K562 (cell line): Measurements from ENCODE around the gene NEURL1. TPM values are rescaled to one million over a fixed set of nuclear protein-coding genes. Genes with fewer than 3 reads are reported as not detected.

Source experiments
- ATAC-seq: fragments of 200-7000 bp; cut with Tn5 transposase; 3 replicates; pipeline ENCODE4 v1.9.1; 2020; ENCODE audit warnings: moderate library complexity
- BruUV-seq: library from RNA; stranded (reverse); fragments of 400-500 nt; replicated peaks from 2 replicates; lab custom pipeline; 2021; lab: Mats Ljungman, UMichigan
- CTCF ChIA-PET: fragments of 300-600 bp; formaldehyde crosslinking; extraction: SDS; loops from one replicate; lab custom pipeline; 2021; ENCODE audit warnings: low intra/inter-chr PET ratio; lab: Yijun Ruan, JAX
- POLR2A ChIA-PET: fragments of 300-600, 350-650 bp; sonication (Branson Sonifier 250); formaldehyde crosslinking; extraction: SDS; loops from one replicate; lab custom pipeline; 2021; ENCODE audit warnings: antibody characterized with exemption, inconsistent platforms; lab: Yijun Ruan, JAX
- DNase-seq, 4 experiments: peaks; one replicate each; pipeline versions ENCODE4 v3.0.0 to v3.0.0-alpha.2; 2011 to 2018; ENCODE audit warnings: low spot score in 3 of 4, mixed read lengths in 3 of 4; ENCODE audit errors: extremely low read depth in 1 of 4
- FAIRE-seq: peaks from 2 replicates; lab custom pipeline; 2011; peaks lifted over from hg19 to GRCh38; lab: Jason Lieb, UNC
- H2AFZ ChIP-seq: 2 replicates; pipeline ENCODE4 v1.6.0; 2011; ENCODE audit warnings: low read depth, low read length, control low read depth, inconsistent platforms
- H3K27ac ChIP-seq: fragments of 200-600 bp; 3 replicates; pipeline ENCODE4 v1.8.0; 2011; ENCODE audit warnings: low read depth, mild to moderate bottlenecking, control low read depth, inconsistent platforms, low read length, moderate library complexity, mixed read lengths; ENCODE audit errors: extremely low read depth
- H3K27me3 ChIP-seq, 2 experiments: fragments of 300-600 bp in 1 of 2; 2 replicates in 1 of 2; 3 replicates in 1 of 2; pipeline versions ENCODE4 v1.6.0 to v1.8.0; 2011; ENCODE audit warnings: inconsistent platforms in 2 of 2, low read length in 2 of 2, mild to moderate bottlenecking in 1 of 2, mixed read lengths in 1 of 2, moderate library complexity in 1 of 2; ENCODE audit not compliant: control insufficient read depth in 2 of 2, insufficient read depth in 2 of 2
- H3K36me3 ChIP-seq: fragments of 300-600 bp; 3 replicates; pipeline ENCODE4 v1.8.0; 2011; ENCODE audit warnings: mild to moderate bottlenecking, low read length, inconsistent platforms; ENCODE audit not compliant: control insufficient read depth, insufficient read depth
- H3K4me1 ChIP-seq, 2 experiments: fragments of 200-600 bp in 1 of 2; replicated peaks in 1 of 2; 2 replicates in 1 of 2; 3 replicates in 1 of 2; pipeline versions ENCODE4 v1.5.1 to v1.8.0; 2011; ENCODE audit warnings: inconsistent platforms in 2 of 2, low read length in 2 of 2, mild to moderate bottlenecking in 1 of 2, mixed read lengths in 1 of 2, moderate library complexity in 1 of 2; ENCODE audit not compliant: control insufficient read depth in 2 of 2, insufficient read depth in 2 of 2
- H3K4me2 ChIP-seq: 2 replicates; pipeline ENCODE4 v1.6.1; 2011; ENCODE audit warnings: low read length, control low read depth, inconsistent platforms, mixed read lengths; ENCODE audit not compliant: insufficient read depth
- H3K4me3 ChIP-seq: fragments of 200-600 bp; sonication (generic), shearing (Covaris generic); 2 replicates; pipeline ENCODE4 v1.5.1; 2016; ENCODE audit warnings: control low read depth, inconsistent platforms
- H3K79me2 ChIP-seq: fragments of 200-600 bp; 3 replicates; pipeline ENCODE4 v1.8.0; 2011; ENCODE audit warnings: low read length, inconsistent platforms; ENCODE audit not compliant: control insufficient read depth, insufficient read depth
- H3K9ac ChIP-seq, 2 experiments: 2 replicates each; pipeline versions ENCODE4 v1.6.0 to v1.6.1; 2011; ENCODE audit warnings: low read depth in 2 of 2, low read length in 2 of 2, control low read depth in 1 of 2, inconsistent platforms in 1 of 2, mild to moderate bottlenecking in 1 of 2, mixed read lengths in 1 of 2; ENCODE audit not compliant: insufficient read depth in 1 of 2
- H3K9me1 ChIP-seq: one replicate; pipeline ENCODE4 v1.6.0; 2011; ENCODE audit warnings: inconsistent platforms, mild to moderate bottlenecking, low read length, moderate library complexity; ENCODE audit not compliant: control insufficient read depth, insufficient read depth
- H3K9me3 ChIP-seq: replicated peaks from 2 replicates; pipeline ENCODE4 v1.5.1; 2011; ENCODE audit warnings: low read depth, low read length, inconsistent platforms; ENCODE audit not compliant: control insufficient read depth, insufficient read depth
- H4K20me1 ChIP-seq: replicated peaks from 2 replicates; pipeline ENCODE4 v1.6.1; 2011; ENCODE audit warnings: low read length, inconsistent platforms, mixed read lengths; ENCODE audit not compliant: control insufficient read depth, insufficient read depth
- BCLAF1 ChIP-seq, 2 experiments: fragments of 450-650 bp in 1 of 2; IDR thresholded peaks; 2 replicates each; pipeline ENCODE4 v1.6.1; 2011 to 2017; ENCODE audit warnings: low read depth in 2 of 2, antibody characterized with exemption in 1 of 2, borderline replicate concordance in 1 of 2, low read length in 1 of 2, mild to moderate bottlenecking in 1 of 2, mixed read lengths in 1 of 2; ENCODE audit not compliant: control insufficient read depth in 1 of 2
- CREB1 ChIP-seq, 2 experiments: sonication (generic) in 1 of 2; formaldehyde crosslinking in 1 of 2; IDR thresholded peaks; 2 replicates each; pipeline versions ENCODE4 v1.6.1 to v1.8.0; 2012 to 2022; ENCODE audit warnings: inconsistent platforms in 1 of 2, mild to moderate bottlenecking in 1 of 2, missing genetic modification reagents in 1 of 2, moderate library complexity in 1 of 2
- DIDO1 ChIP-seq: fragments of 450-650 bp; IDR thresholded peaks from 2 replicates; pipeline ENCODE4 v1.6.1; 2016; ENCODE audit warnings: low read depth, missing biosample characterization, missing genetic modification characterization
- ESRRB ChIP-seq: fragments of 250-450 bp; sonication (Bioruptor Pico); IDR thresholded peaks from 2 replicates; pipeline ENCODE4 v1.5.0; 2020; ENCODE audit warnings: mild to moderate bottlenecking, moderate library complexity, borderline replicate concordance
- HCFC1 ChIP-seq: IDR thresholded peaks from 2 replicates; pipeline ENCODE4 v1.6.1; 2012; ENCODE audit warnings: low read depth, low read length, improper control_type of control experiment
- MNT ChIP-seq, 2 experiments: fragments of 450-650 bp; conservative IDR thresholded peaks; 2 replicates each; pipeline ENCODE4 v1.6.1; 2017; ENCODE audit warnings: mild to moderate bottlenecking in 2 of 2, moderate library complexity in 2 of 2
- NFIX ChIP-seq: fragments of 250-450 bp; sonication (Bioruptor Pico); IDR thresholded peaks from 2 replicates; pipeline ENCODE4 v1.4.0; 2020; ENCODE audit warnings: low read depth, mild to moderate bottlenecking, moderate library complexity
- RHOXF2B ChIP-seq: fragments of 250-450 bp; sonication (Bioruptor Pico); conservative IDR thresholded peaks from 2 replicates; pipeline ENCODE4 v1.5.1; 2021
- STAG1 ChIP-seq: sonication (generic); formaldehyde crosslinking; IDR thresholded peaks from 2 replicates; pipeline ENCODE4 v1.5.0; 2020; ENCODE audit warnings: missing genetic modification reagents, borderline replicate concordance
- WGBS: fragments of 100-300 bp; shearing (Covaris generic); methylation state at CpG from one replicate; pipeline ENCODE4 v1.1.6; 2016; ENCODE audit warnings: low coverage, mixed read lengths; ENCODE audit not compliant: insufficient coverage; ENCODE audit errors: missing lambda C conversion rate; 5-methylcytosine and 5-hydroxymethylcytosine counted together
- in situ Hi-C: fragments of 300-500 bp; cut with MboI; formaldehyde crosslinking; loops from 4 replicates; pipeline ENCODE4 v1.15.0; 2018; ENCODE audit warnings: inconsistent platforms, mixed read lengths
- intact Hi-C: fragments of 100-400 bp; cut with micrococcal nuclease; formaldehyde crosslinking; loops from 2 replicates; pipeline ENCODE4 v1.14.2; 2022
- polyA plus RNA-seq, 8 experiments: library from polyadenylated mRNA; depleted of rRNA in 4 of 8; stranded (reverse) in 5 of 8; unstranded in 3 of 8; fragments of >200 nt; fragmentation: Nextera tagmentation in 2 of 8; fragmentation: Illumina TruSeq in 1 of 8; extraction: Ambion mirVana in 2 of 8; extraction: Trizol in 1 of 8; gene quantifications; 2 replicates each; pipeline versions ENCODE4 v1.2.1 to v1.2.3, GENCODE V29; 2011 to 2014; ENCODE audit warnings: inconsistent platforms in 1 of 8, missing spikeins in 1 of 8
- total RNA-seq, 7 experiments: library from RNA; depleted of rRNA in 6 of 7; stranded (reverse); fragments of >200 nt in 6 of 7; fragmentation: Illumina TruSeq in 2 of 7; extraction: Trizol in 2 of 7; gene quantifications; 2 replicates each; pipeline versions ENCODE4 v1.2.1 to v1.2.3, GENCODE V29; 2011 to 2021; ENCODE audit warnings: low replicate concordance in 1 of 7
- TF ChIP-seq, protein P1 (sequence below): fragments of 450-650 bp; IDR thresholded peaks from 2 replicates; pipeline ENCODE4 v1.6.1; 2017; ENCODE audit warnings: mild to moderate bottlenecking, moderate library complexity
- TF ChIP-seq, protein P2 (sequence below): fragments of 450-650 bp; formaldehyde crosslinking; IDR thresholded peaks from 2 replicates; pipeline ENCODE4 v1.4.0; 2022; ENCODE audit warnings: missing genetic modification characterization

Gene NEURL1
- total and polyA plus RNA-seq, 9 of the 15 experiments (the other 6 are each of a cell fraction or from before 2014, with no cell fraction given) = 0.01 to 0.45 (median 0.16) TPM; not detected in 5

GRCh38 chr10:103493916-103494877 lies 692 bp downstream of the NEURL1 start:
- in situ Hi-C loops = no loop called here
- no peak for TF ChIP-seq DIDO1 (tag)
- no peak for TF ChIP-seq RHOXF2B (CRISPR knock-in tag)
- TF ChIP-seq, protein P1, sequence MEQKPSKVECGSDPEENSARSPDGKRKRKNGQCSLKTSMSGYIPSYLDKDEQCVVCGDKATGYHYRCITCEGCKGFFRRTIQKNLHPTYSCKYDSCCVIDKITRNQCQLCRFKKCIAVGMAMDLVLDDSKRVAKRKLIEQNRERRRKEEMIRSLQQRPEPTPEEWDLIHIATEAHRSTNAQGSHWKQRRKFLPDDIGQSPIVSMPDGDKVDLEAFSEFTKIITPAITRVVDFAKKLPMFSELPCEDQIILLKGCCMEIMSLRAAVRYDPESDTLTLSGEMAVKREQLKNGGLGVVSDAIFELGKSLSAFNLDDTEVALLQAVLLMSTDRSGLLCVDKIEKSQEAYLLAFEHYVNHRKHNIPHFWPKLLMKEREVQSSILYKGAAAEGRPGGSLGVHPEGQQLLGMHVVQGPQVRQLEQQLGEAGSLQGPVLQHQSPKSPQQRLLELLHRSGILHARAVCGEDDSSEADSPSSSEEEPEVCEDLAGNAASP = no peak
- TF ChIP-seq, protein P2, sequence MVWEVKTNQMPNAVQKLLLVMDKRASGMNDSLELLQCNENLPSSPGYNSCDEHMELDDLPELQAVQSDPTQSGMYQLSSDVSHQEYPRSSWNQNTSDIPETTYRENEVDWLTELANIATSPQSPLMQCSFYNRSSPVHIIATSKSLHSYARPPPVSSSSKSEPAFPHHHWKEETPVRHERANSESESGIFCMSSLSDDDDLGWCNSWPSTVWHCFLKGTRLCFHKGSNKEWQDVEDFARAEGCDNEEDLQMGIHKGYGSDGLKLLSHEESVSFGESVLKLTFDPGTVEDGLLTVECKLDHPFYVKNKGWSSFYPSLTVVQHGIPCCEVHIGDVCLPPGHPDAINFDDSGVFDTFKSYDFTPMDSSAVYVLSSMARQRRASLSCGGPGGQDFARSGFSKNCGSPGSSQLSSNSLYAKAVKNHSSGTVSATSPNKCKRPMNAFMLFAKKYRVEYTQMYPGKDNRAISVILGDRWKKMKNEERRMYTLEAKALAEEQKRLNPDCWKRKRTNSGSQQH (CRISPR knock-in tag) = no peak
- no peak for TF ChIP-seq STAG1 (CRISPR knock-in tag)
- no peak for TF ChIP-seq CREB1 (IDR thresholded peaks at IDR 0.05)
- no peak for TF ChIP-seq CREB1 (CRISPR knock-in tag; IDR thresholded peaks at IDR 0.05)
- no peak for TF ChIP-seq NFIX
- TF ChIP-seq HCFC1 = no peak
- TF ChIP-seq MNT (conservative IDR thresholded peaks at IDR 0.05) = no peak
- no peak for TF ChIP-seq ESRRB (CRISPR knock-in tag)
- no peak for TF ChIP-seq BCLAF1 (IDR thresholded peaks at IDR 0.05; ENCODE audit: borderline replicate concordance in 1 of 2, control insufficient read depth in 1 of 2, low read depth in 2 of 2, low read length in 1 of 2)

More at GRCh38 chr10:103493916-103494877, 692 bp downstream of the NEURL1 start:
- 5% methylated on average over 11 of the region's 92 CpGs for WGBS
- ATAC-seq (no peak), DNase-seq (peak in 1 of 4 experiments; percentile 23), FAIRE-seq (no peak)
- no peak overlapping the region for H3K4me2 ChIP-seq
- H3K27me3 ChIP-seq = peaks cover 15 to 47% of the 10 kb centered on the region in 2 experiments; a peak in 4 of 5 replicates
- H3K9ac ChIP-seq = no peak overlapping the region
- BruUV-seq = no TSS peak
- ChIA-PET CTCF (no interaction called here), POLR2A (interaction anchor here (0.7 to 1.2 kb wide), 2 partner anchors 56 to 100 kb away, joined by 3 read pairs; no protein-coding TSS in a partner anchor)
- H3K27ac ChIP-seq = no peak overlapping the region
- no peaks in the 10 kb centered on the region; the same call in 1 of the 2 replicates for H4K20me1 ChIP-seq
- no peak overlapping the region for H2AFZ ChIP-seq
- no peaks in the 10 kb centered on the region for H3K36me3 ChIP-seq
- H3K4me1 ChIP-seq = peaks cover 0 to 14% of the 10 kb centered on the region in 2 experiments; a peak in 2 of 5 replicates
- no peaks in the 10 kb centered on the region for H3K79me2 ChIP-seq
- H3K9me3 ChIP-seq = no peaks in the 10 kb centered on the region
- intact Hi-C loops = no loop called here
- no peak overlapping the region for H3K4me3 ChIP-seq
- H3K9me1 ChIP-seq = no peaks in the 10 kb centered on the region
